ENCODE results near the gene PTPRN2. TPM values are rescaled to one million over a fixed set of nuclear protein-coding genes. Genes with fewer than 3 reads are reported as not detected.
"Not testable (repeated sequence)": the region's sequence is repeated elsewhere in the genome, so short reads cannot be mapped to it uniquely, and the experiment has no call there.

PTPRN2 gene
- total RNA-seq, 1 donor from 2014 or later = 3.1 TPM

DNA sequence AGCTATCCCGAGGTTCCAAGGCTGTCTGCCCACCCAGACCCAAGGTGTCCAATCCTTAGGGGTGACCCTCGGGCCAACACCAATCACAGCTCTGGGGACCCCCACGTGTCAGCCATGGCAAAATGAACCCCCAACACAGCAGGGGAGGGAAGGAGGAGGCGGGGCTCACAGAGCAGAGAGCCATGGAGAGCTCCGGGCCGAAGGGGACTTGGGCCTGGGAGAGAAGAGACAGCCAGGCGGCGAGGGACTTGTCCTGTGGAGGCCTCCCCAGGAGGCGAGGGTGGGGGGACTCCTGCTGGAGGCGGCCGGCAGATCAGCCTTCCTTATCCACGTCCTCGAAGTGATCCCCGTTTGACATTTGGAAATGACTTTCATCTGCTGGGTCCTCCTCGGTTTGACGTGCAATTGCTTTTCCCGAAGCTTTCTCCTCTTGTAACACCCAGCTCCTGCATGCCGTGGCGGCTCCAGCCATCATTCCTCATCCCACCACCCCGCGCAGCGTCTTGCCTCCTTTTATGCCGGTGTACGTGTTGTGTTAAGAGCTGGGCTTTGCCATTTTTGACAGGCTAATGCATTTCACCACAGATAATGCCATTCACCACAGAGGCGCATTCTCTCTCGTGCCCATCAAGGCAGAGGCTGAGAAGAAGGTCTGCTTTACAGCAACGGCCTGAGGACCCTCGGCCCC is 913.5 kb downstream of the PTPRN2 start:
- DNase-seq = no peak

DNA sequence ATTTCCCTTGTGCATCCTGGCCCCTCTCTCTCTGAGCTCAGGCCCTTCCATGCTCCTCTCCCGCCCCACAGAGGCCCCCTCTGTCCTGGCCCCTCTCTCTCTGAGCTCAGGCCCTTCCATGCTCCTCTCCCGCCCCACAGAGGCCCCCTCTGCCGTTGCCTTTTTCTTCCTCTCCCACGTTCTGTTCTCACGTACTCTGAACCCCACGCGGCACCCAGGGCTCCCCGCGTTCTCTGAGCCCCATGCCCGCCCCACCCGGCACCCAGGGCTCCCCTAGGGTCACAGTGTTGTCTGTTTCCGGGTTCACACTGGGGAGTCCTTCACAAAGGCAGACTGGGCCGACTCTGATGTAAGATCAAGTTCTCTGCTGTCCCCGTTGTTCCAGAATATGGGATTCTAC is 914.0 kb downstream of the PTPRN2 start:
- DNase-seq = no peak

- no peak for DNase-seq
Observed at GRCh38 chr7:157671358-157672255, 916.0 kb downstream of the PTPRN2 start.

- DNase-seq = no peak
Observed at GRCh38 chr7:157670490-157671357, 916.9 kb downstream of the PTPRN2 start.

- no peak for DNase-seq
Observed at GRCh38 chr7:157669768-157670351, 917.8 kb downstream of the PTPRN2 start.

GRCh38 chr7:157668884-157669767 is 918.5 kb downstream of the PTPRN2 start:
- no peak for DNase-seq

GRCh38 chr7:157668221-157668883 is 919.3 kb downstream of the PTPRN2 start:
- peak; percentile 49 for DNase-seq

- no peak for DNase-seq
Observed at GRCh38 chr7:157667731-157668130, 919.9 kb downstream of the PTPRN2 start.

- no peak for DNase-seq
Observed at GRCh38 chr7:157667261-157667660, 920.4 kb downstream of the PTPRN2 start.

GRCh38 chr7:157666530-157667040 is 921.0 kb downstream of the PTPRN2 start:
- DNase-seq = no peak

DNA sequence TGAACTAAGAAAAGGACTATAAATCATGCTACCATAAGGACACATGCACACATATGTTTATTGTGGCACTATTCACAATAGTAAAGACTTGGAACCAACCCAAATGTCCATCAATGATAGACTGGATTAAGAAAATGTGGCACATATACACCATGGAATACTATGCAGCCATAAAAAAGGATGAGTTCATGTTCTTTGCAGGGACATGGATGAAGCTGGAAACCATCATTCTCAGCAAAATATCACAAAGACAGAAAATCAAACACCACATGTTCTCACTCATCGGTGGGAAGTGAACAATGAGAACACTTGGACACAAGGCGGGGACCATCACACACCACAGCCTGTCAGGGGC is 922.0 kb downstream of the PTPRN2 start:
- DNase-seq = not testable (repeated sequence)

- no peak for DNase-seq
Observed at GRCh38 chr7:157664871-157665633, 922.6 kb downstream of the PTPRN2 start.

GRCh38 chr7:157664034-157664433 is 923.6 kb downstream of the PTPRN2 start:
- DNase-seq = no peak

GRCh38 chr7:157662981-157663716 is 924.5 kb downstream of the PTPRN2 start:
- peak; percentile 62 for DNase-seq

DNA sequence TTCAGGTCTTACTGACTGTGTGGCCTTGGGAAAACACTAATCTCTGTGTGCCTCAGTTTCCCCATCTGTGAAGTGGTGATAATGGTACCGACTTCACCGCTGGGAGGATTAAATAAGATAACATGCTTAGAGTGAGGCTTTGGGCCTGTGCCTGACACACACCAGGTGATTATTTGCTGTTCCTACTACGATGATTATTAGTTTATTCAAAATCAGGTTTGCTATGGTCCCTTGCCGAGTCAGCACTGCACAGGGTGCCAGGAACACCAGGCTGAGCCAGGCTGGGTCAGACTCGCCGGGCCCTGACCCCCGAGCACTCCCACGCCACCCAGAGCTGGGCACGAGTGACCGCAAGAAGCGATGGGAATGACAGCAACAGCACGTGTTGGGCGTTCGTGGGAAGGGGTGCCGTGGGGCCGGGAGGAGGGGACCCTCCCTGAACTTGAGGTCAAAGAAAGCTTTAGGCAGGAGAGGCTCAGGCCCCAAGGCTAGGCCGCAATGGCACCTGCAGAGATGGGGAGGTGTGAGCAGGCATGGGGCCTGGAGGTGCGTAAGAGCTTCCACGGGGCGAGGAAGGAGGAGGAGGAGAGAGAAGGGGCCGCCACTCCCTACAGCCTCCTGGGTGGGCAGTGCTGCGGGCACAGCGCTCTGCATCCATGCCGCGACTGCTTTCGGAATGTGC is 925.4 kb downstream of the PTPRN2 start:
- DNase-seq = no peak

DNA sequence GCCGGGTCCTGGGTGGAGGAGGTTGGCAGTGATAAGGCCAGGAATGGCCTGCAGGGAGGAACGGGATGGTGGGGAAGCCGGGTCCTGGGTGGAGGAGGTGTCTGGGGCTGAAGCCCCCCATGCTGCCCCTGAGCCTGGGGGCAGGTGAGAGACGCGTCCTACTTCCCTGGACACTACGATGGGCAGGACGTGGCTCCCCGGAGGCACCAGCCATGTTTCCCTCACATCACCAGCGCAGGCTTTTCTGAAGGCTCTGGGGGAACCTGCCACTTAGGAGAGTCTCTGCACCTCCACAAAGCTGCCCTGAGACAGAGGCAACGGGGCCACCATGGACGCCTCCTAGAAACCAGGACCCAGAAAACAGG is 926.0 kb downstream of the PTPRN2 start:
- no peak for DNase-seq

DNA sequence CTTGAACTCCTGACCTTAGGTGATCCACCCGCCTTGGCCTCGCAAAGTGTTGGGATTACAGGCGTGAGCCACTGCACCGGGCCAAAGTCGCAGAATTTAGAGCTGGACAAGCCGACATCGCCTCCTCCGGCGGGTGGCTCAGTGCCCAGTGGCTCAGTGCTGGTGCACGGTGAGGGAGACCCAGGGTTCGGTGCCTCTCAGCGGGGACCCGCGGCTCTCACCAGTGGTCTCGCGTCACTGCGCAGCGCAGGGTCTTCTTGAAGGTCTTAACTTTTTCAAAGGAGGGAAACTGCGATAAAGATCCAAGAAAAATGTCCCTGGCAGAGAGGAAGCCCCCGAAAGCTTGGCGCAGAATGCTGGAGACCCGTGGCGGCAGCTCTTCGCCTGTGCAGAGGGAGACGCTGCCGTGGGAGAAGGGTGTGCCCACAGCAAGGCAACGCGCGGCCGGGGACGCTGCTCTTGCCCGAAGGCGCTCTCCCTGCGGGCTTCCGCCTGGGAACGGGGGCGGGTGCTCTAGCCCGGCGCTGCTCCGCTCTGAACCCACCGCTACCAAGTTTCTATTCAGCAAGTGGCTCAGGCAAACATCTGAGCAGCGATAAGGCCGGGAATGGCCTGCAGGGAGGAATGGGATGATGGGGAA is 926.5 kb downstream of the PTPRN2 start:
- no peak for DNase-seq
